Activated CD4-positive, alpha-beta memory T cell treated with anti-CD3 and anti-CD28 coated beads for 36 hours (primary cell): ENCODE measurements around the gene ANO7. TPM values are rescaled to one million over a fixed set of nuclear protein-coding genes. Genes with fewer than 3 reads are reported as not detected.

Experiments
- CTCF ChIA-PET: fragments of 350-600 bp; sonication (Branson Sonifier 250); formaldehyde crosslinking; loops from one replicate; lab custom pipeline; 2021; ENCODE audit warnings: antibody characterized with exemption, inconsistent platforms; lab: Charles Lee
- POLR2A ChIA-PET: fragments of 350-600 bp; sonication (Branson Sonifier 250); formaldehyde crosslinking; loops from one replicate; lab custom pipeline; 2021; ENCODE audit warnings: antibody characterized with exemption; lab: Charles Lee
- DNase-seq: peaks from one replicate; pipeline ENCODE4 v3.0.0-alpha.2; 2020
- H3K27ac Mint-ChIP-seq: one replicate; pipeline ENCODE4 v1.8.0; 2021; ENCODE audit warnings: mixed read lengths
- H3K27me3 Mint-ChIP-seq: one replicate; pipeline ENCODE4 v1.8.0; 2021; ENCODE audit warnings: mixed read lengths
- H3K36me3 Mint-ChIP-seq: one replicate; pipeline ENCODE4 v1.8.0; 2021; ENCODE audit warnings: mixed read lengths
- H3K4me1 Mint-ChIP-seq: one replicate; pipeline ENCODE4 v1.8.0; 2021; ENCODE audit warnings: low read depth, mixed read lengths
- H3K4me3 Mint-ChIP-seq: one replicate; pipeline ENCODE4 v1.8.0; 2021; ENCODE audit warnings: mild to moderate bottlenecking, mixed read lengths
- H3K9me3 Mint-ChIP-seq: one replicate; pipeline ENCODE4 v1.8.0; 2021; ENCODE audit warnings: mixed read lengths
- intact Hi-C: fragments of 100-400 bp; cut with micrococcal nuclease; formaldehyde crosslinking; loops from one replicate; pipeline ENCODE4 v1.15.1; 2023
- total RNA-seq, 2 experiments: library from RNA; stranded (reverse); gene quantifications; one replicate each; pipeline ENCODE4 v1.2.3, GENCODE V29; 2021

The ANO7 gene
- total RNA-seq, 2 experiments from 2014 or later: 1.4 to 2.1 TPM

- intact Hi-C loops: no loop called here
These were observed 39.1 kb downstream of the ANO7 start for GRCh38 chr2:241227594-241227993.

GRCh38 chr2:241228081-241228859 lies 39.8 kb downstream of the ANO7 start:
- Mint-ChIP-seq H3K27me3 (no peaks in the 10 kb centered on the region), H3K4me1 (peaks cover under 1% of the 10 kb centered on the region), H3K9me3 (no peaks in the 10 kb centered on the region), H3K36me3 (peaks cover 45% of the 10 kb centered on the region), H3K27ac (no peak overlapping the region), H3K4me3 (no peak overlapping the region)
- DNase-seq: no peak
- ChIA-PET POLR2A (no interaction called here), CTCF (no interaction called here)
- intact Hi-C loops: no loop called here

More at GRCh38 chr2:241227594-241227993, 39.1 kb downstream of the ANO7 start:
- POLR2A ChIA-PET: no interaction called here
- no peaks in the 10 kb centered on the region for H3K9me3 Mint-ChIP-seq
- no peak for DNase-seq
- CTCF ChIA-PET: no interaction called here
- H3K27ac Mint-ChIP-seq: no peak overlapping the region
- H3K36me3 Mint-ChIP-seq: peaks cover 38% of the 10 kb centered on the region
- no peak overlapping the region for H3K4me3 Mint-ChIP-seq
- H3K27me3 Mint-ChIP-seq: no peaks in the 10 kb centered on the region
- H3K4me1 Mint-ChIP-seq: peaks cover 2% of the 10 kb centered on the region

GRCh38 chr2:241228860-241229516 lies 40.5 kb downstream of the ANO7 start:
- no peaks in the 10 kb centered on the region for H3K4me1 Mint-ChIP-seq
- H3K4me3 Mint-ChIP-seq: no peak overlapping the region
- no peak for DNase-seq
- intact Hi-C loops: no loop called here
- no peaks in the 10 kb centered on the region for H3K27me3 Mint-ChIP-seq
- CTCF ChIA-PET: no interaction called here
- H3K9me3 Mint-ChIP-seq: no peaks in the 10 kb centered on the region
- H3K27ac Mint-ChIP-seq: no peak overlapping the region
- peaks cover 52% of the 10 kb centered on the region for H3K36me3 Mint-ChIP-seq
- POLR2A ChIA-PET: no interaction called here

GRCh38 chr2:241229563-241230401 lies 41.3 kb downstream of the ANO7 start:
- Mint-ChIP-seq H3K4me3 (no peak overlapping the region), H3K9me3 (no peaks in the 10 kb centered on the region), H3K27me3 (no peaks in the 10 kb centered on the region), H3K27ac (no peak overlapping the region), H3K4me1 (no peaks in the 10 kb centered on the region), H3K36me3 (peaks cover 59% of the 10 kb centered on the region)
- DNase-seq: no peak
- CTCF ChIA-PET: no interaction called here
- POLR2A ChIA-PET: no interaction called here
- intact Hi-C loops: no loop called here

- no peak for DNase-seq
- no peaks in the 10 kb centered on the region for H3K4me1 Mint-ChIP-seq
- CTCF ChIA-PET: no interaction called here
- no peaks in the 10 kb centered on the region for H3K27me3 Mint-ChIP-seq
- peaks cover 65% of the 10 kb centered on the region for H3K36me3 Mint-ChIP-seq
- POLR2A ChIA-PET: no interaction called here
- H3K27ac Mint-ChIP-seq: no peak overlapping the region
- intact Hi-C loops: no loop called here
- no peak overlapping the region for H3K4me3 Mint-ChIP-seq
- H3K9me3 Mint-ChIP-seq: no peaks in the 10 kb centered on the region
These were observed 42.0 kb downstream of the ANO7 start for GRCh38 chr2:241230435-241230834.

GRCh38 chr2:241232736-241233575 lies 44.5 kb downstream of the ANO7 start:
- H3K27ac Mint-ChIP-seq: no peak overlapping the region
- intact Hi-C loops: no loop called here
- ChIA-PET CTCF (no interaction called here), POLR2A (no interaction called here)
- no peaks in the 10 kb centered on the region for H3K27me3 Mint-ChIP-seq
- no peak overlapping the region for H3K4me3 Mint-ChIP-seq
- H3K9me3 Mint-ChIP-seq: no peaks in the 10 kb centered on the region
- H3K36me3 Mint-ChIP-seq: peaks cover 72% of the 10 kb centered on the region
- DNase-seq: no peak
- H3K4me1 Mint-ChIP-seq: no peaks in the 10 kb centered on the region

GRCh38 chr2:241234066-241234790 lies 45.8 kb downstream of the ANO7 start:
- DNase-seq: no peak
- Mint-ChIP-seq H3K27ac (no peak overlapping the region), H3K36me3 (peaks cover 77% of the 10 kb centered on the region), H3K27me3 (no peaks in the 10 kb centered on the region), H3K4me1 (no peaks in the 10 kb centered on the region), H3K4me3 (no peak overlapping the region), H3K9me3 (no peaks in the 10 kb centered on the region)
- intact Hi-C loops: no loop called here
- ChIA-PET POLR2A (no interaction called here), CTCF (no interaction called here)

- Mint-ChIP-seq H3K36me3 (peaks cover 80% of the 10 kb centered on the region), H3K4me3 (no peak overlapping the region), H3K27ac (no peak overlapping the region), H3K4me1 (no peaks in the 10 kb centered on the region), H3K9me3 (no peaks in the 10 kb centered on the region), H3K27me3 (no peaks in the 10 kb centered on the region)
- intact Hi-C loops: no loop called here
- CTCF ChIA-PET: no interaction called here
- POLR2A ChIA-PET: interaction anchor here (1.0 kb wide), 1 partner anchor 66 kb away, joined by 3 read pairs; no protein-coding TSS in a partner anchor
- no peak for DNase-seq
These were observed 46.7 kb downstream of the ANO7 start for GRCh38 chr2:241234962-241235740.

GRCh38 chr2:241235859-241236593 lies 47.5 kb downstream of the ANO7 start:
- intact Hi-C loops: no loop called here
- H3K27me3 Mint-ChIP-seq: no peaks in the 10 kb centered on the region
- H3K4me3 Mint-ChIP-seq: no peak overlapping the region
- ChIA-PET CTCF (no interaction called here), POLR2A (interaction anchor here (1.0 kb wide), 1 partner anchor 66 kb away, joined by 3 read pairs; no protein-coding TSS in a partner anchor)
- DNase-seq: no peak
- H3K36me3 Mint-ChIP-seq: peaks cover 84% of the 10 kb centered on the region
- H3K4me1 Mint-ChIP-seq: no peaks in the 10 kb centered on the region
- H3K9me3 Mint-ChIP-seq: no peaks in the 10 kb centered on the region
- no peak overlapping the region for H3K27ac Mint-ChIP-seq

GRCh38 chr2:241237047-241237446 lies 48.6 kb downstream of the ANO7 start:
- Mint-ChIP-seq H3K27ac (no peak overlapping the region), H3K9me3 (no peaks in the 10 kb centered on the region), H3K4me1 (no peaks in the 10 kb centered on the region), H3K4me3 (no peak overlapping the region), H3K36me3 (peaks cover 84% of the 10 kb centered on the region), H3K27me3 (no peaks in the 10 kb centered on the region)
- DNase-seq: no peak
- intact Hi-C loops: no loop called here
- CTCF ChIA-PET: no interaction called here
- POLR2A ChIA-PET: no interaction called here
